Raji (cell line): Measurements from ENCODE around the gene PPP1R1C.

Experiments
- POLR2A ChIP-seq: IDR thresholded peaks from 2 replicates; pipeline ENCODE4 v1.6.1; 2011; ENCODE audit warnings: low read depth, low read length, control low read depth; ENCODE audit not compliant: insufficient read depth

The PPP1R1C gene

GRCh38 chr2:181958726-181959125, 26.9 kb upstream of the PPP1R1C start:
- no peak for TF ChIP-seq POLR2A

GRCh38 chr2:181959508-181959907, 26.1 kb upstream of the PPP1R1C start:
- TF ChIP-seq POLR2A = no peak

GRCh38 chr2:181962142-181962541, 23.5 kb upstream of the PPP1R1C start:
- TF ChIP-seq POLR2A = no peak

- no peak for TF ChIP-seq POLR2A
Measured at GRCh38 chr2:181970160-181970794, 15.4 kb upstream of the PPP1R1C start.

GRCh38 chr2:181971032-181971431, 14.6 kb upstream of the PPP1R1C start:
- TF ChIP-seq POLR2A = no peak

GRCh38 chr2:181972431-181973170, 13.1 kb upstream of the PPP1R1C start:
- no peak for TF ChIP-seq POLR2A

- TF ChIP-seq POLR2A = no peak
Measured at GRCh38 chr2:181973171-181973783, 12.4 kb upstream of the PPP1R1C start.

- no peak for TF ChIP-seq POLR2A
Measured at GRCh38 chr2:181977661-181978350, 7.8 kb upstream of the PPP1R1C start.

GRCh38 chr2:181978351-181979150, 7.1 kb upstream of the PPP1R1C start:
- TF ChIP-seq POLR2A = no peak

GRCh38 chr2:181984060-181984459, 1.6 kb upstream of the PPP1R1C start:
- TF ChIP-seq POLR2A = no peak

GRCh38 chr2:181984814-181985631, 630 bp upstream of the PPP1R1C start:
- no peak for TF ChIP-seq POLR2A

GRCh38 chr2:181988154-181988924, 2.7 kb downstream of the PPP1R1C start:
- no peak for TF ChIP-seq POLR2A

- TF ChIP-seq POLR2A = no peak
Measured at GRCh38 chr2:181989099-181989498, 3.4 kb downstream of the PPP1R1C start.

GRCh38 chr2:181991171-181991885, 5.7 kb downstream of the PPP1R1C start:
- TF ChIP-seq POLR2A = no peak
